Activated naive CD4-positive, alpha-beta T cell treated with anti-CD3 and anti-CD28 coated beads, Interleukin-2, amount 50 U/mL, for 24 hours (primary cell): ENCODE data around the gene USP9X.
"Not testable (repeated sequence)": the region's sequence is repeated elsewhere in the genome, so short reads cannot be mapped to it uniquely, and the experiment has no call there.

Source experiments
- H3K27ac Mint-ChIP-seq: one replicate; pipeline ENCODE4 v1.8.0; 2021; ENCODE audit warnings: mild to moderate bottlenecking, mixed read lengths
- H3K27me3 Mint-ChIP-seq: one replicate; pipeline ENCODE4 v1.8.0; 2021; ENCODE audit warnings: mixed read lengths
- H3K36me3 Mint-ChIP-seq: one replicate; pipeline ENCODE4 v1.8.0; 2021; ENCODE audit warnings: mixed read lengths
- H3K4me1 Mint-ChIP-seq: one replicate; pipeline ENCODE4 v1.8.0; 2021; ENCODE audit warnings: mixed read lengths
- H3K4me3 Mint-ChIP-seq: one replicate; pipeline ENCODE4 v1.8.0; 2021; ENCODE audit warnings: mild to moderate bottlenecking, mixed read lengths
- H3K9me3 Mint-ChIP-seq: one replicate; pipeline ENCODE4 v1.8.0; 2021; ENCODE audit warnings: mixed read lengths

Gene USP9X, protein sequence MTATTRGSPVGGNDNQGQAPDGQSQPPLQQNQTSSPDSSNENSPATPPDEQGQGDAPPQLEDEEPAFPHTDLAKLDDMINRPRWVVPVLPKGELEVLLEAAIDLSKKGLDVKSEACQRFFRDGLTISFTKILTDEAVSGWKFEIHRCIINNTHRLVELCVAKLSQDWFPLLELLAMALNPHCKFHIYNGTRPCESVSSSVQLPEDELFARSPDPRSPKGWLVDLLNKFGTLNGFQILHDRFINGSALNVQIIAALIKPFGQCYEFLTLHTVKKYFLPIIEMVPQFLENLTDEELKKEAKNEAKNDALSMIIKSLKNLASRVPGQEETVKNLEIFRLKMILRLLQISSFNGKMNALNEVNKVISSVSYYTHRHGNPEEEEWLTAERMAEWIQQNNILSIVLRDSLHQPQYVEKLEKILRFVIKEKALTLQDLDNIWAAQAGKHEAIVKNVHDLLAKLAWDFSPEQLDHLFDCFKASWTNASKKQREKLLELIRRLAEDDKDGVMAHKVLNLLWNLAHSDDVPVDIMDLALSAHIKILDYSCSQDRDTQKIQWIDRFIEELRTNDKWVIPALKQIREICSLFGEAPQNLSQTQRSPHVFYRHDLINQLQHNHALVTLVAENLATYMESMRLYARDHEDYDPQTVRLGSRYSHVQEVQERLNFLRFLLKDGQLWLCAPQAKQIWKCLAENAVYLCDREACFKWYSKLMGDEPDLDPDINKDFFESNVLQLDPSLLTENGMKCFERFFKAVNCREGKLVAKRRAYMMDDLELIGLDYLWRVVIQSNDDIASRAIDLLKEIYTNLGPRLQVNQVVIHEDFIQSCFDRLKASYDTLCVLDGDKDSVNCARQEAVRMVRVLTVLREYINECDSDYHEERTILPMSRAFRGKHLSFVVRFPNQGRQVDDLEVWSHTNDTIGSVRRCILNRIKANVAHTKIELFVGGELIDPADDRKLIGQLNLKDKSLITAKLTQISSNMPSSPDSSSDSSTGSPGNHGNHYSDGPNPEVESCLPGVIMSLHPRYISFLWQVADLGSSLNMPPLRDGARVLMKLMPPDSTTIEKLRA (N-terminal part only)

DNA sequence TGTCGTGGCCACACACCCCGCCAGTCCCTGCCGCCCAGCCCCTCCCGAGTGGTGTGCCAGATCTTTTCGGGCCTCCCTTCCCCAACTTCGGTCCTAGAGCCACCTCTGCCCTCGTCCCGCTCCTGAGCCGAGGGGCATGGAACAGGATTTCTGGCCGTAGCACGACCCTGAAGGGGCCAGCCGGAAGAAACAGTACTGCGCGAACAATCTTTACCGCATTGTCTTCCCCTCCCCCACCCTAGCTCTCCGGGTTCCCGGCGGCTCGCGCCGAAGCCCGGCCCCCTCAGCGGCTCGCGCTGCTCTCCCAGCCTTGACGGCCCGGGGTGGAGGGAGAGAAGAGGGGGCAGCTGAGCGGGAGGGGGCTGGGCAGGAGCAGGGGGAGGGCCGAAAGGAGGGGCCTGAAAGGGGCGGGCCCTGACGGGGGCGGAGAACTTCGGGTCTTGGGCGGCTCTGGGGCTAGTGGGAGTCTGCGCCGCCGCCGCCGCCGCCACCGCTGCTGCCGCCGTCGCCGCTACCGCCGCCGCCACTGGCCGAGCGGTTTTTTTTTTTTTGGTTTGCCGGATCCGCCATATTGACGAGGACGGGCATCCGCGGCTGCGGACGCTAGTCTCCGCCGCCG is at the start of gene USP9X:
Gene USP9X, plus strand, starts transcription at position 553 of the 619 bp plus-strand sequence. CDS start 38,184 bp downstream, outside the sequence.
- H3K27ac Mint-ChIP-seq = peak within 1 kb of the TSS; percentile 99
- peak within 1 kb of the TSS; percentile 94 for H3K4me3 Mint-ChIP-seq
- peaks cover 5% of the 10 kb centered on the region for H3K36me3 Mint-ChIP-seq
- H3K4me1 Mint-ChIP-seq = peaks cover 27% of the 10 kb centered on the region
- no peaks in the 10 kb centered on the region for H3K9me3 Mint-ChIP-seq
- H3K27me3 Mint-ChIP-seq = no peaks in the 10 kb centered on the region

DNA sequence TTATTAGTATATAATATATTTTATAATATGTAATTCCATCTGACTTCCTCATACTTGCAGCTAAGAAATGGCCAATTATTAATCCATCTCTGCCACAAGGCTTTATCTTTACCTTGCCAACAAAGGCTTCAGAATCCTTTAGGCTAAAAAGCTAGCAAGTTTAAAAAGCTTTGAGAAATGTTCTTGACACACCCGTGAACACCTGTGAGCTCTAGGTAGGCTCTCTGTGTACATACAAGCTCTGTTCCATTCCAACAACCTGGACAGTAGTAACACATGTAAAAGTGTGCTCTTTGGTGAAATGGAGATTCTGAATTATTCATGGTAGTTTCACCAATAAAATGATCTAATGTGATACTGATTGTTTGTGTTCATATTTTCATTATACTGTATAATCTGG is 49.7 kb upstream of the USP9X start:
- no peaks in the 10 kb centered on the region for H3K36me3 Mint-ChIP-seq
- no peaks in the 10 kb centered on the region for H3K27me3 Mint-ChIP-seq
- H3K4me3 Mint-ChIP-seq = no peak overlapping the region
- no peaks in the 10 kb centered on the region for H3K9me3 Mint-ChIP-seq
- no peak overlapping the region for H3K27ac Mint-ChIP-seq
- no peaks in the 10 kb centered on the region for H3K4me1 Mint-ChIP-seq

DNA sequence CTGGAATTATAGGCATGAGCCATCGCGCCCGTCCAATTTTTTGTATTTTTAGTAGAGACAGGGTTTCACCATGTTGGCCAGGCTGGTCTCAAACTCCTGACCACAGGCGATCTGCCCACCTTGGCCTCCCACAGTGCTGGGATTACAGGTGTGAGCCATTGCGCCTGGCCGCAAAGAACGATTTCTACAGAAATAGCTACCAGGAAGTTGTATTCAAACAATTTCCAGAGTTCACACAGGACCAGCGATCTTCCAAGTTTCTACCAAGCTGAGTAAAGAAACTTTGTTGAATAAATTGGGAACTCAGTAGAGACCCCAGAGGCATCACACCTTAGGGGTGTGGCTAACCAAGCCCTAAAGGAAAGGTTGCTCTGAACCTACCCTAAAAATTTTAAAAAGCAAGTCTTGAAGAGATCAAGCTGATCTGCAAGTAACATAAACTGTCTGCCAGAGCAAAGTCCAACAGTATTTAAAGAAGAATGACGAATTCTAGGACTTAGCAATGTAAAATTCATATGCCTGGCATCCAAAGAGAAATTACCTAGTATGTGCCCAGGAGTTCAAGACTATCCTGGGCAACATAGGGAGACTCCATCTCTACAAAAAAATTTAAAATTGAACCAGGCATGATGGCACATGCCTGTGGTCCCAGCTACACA is 48.4 kb upstream of the USP9X start:
- Mint-ChIP-seq H3K36me3 (no peaks in the 10 kb centered on the region), H3K27me3 (no peaks in the 10 kb centered on the region), H3K4me3 (no peak overlapping the region), H3K4me1 (no peaks in the 10 kb centered on the region), H3K27ac (no peak overlapping the region), H3K9me3 (no peaks in the 10 kb centered on the region)

DNA sequence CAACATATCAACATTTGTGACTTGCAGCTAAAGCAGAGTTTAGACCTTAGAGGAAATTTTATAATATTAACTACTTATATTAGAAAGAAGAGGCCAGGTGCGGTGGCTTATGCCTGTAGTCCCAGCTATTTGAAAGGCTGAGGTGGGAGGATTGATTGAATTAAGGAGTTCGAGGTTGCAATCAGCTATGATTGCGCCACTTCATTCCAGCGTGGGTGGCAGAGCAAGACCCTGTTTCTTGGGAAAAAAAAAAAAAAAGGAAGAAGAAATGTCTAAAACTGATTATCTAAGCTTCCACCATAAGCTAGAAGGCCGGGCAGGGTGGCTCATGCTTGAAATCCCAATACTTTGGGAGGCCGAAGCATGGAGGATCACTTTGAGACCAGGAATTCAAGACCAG is 42.0 kb upstream of the USP9X start:
- Mint-ChIP-seq H3K27me3 (no peaks in the 10 kb centered on the region), H3K9me3 (no peaks in the 10 kb centered on the region), H3K4me3 (no peak overlapping the region), H3K36me3 (no peaks in the 10 kb centered on the region), H3K27ac (peak overlapping the region; percentile 55), H3K4me1 (peaks cover 6% of the 10 kb centered on the region)

DNA sequence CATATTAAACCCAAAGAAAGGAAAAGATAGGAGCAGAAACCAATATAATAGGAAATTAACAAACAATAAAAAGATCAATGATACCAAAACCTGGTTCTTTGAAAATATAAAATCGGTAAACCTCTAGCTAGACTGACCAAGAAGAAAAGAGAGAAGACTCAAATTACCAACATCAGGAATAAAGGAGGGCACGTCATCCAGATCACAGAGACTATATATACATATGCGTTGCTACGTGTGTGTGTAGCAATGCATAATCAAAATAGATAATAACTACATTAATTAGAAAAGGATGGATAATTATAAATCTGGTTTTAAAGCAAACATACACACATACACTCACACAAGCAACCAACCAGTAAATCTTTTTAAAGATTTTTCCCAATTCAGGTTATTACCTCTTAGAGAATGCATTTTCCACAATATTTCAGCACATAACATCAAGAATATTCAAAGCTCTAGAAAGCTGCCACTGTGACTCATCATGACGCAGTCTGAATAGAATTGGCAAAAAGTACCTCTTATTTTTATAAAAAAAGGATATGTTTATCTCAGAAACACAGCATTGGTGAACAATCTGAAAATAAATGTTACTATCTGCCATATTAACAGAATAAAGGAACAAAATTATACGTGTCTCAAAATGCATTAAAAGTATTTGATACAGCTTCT is 41.4 kb upstream of the USP9X start:
- Mint-ChIP-seq H3K9me3 (no peaks in the 10 kb centered on the region), H3K4me1 (peaks cover 6% of the 10 kb centered on the region), H3K27ac (no peak overlapping the region), H3K27me3 (no peaks in the 10 kb centered on the region), H3K4me3 (no peak overlapping the region), H3K36me3 (no peaks in the 10 kb centered on the region)

DNA sequence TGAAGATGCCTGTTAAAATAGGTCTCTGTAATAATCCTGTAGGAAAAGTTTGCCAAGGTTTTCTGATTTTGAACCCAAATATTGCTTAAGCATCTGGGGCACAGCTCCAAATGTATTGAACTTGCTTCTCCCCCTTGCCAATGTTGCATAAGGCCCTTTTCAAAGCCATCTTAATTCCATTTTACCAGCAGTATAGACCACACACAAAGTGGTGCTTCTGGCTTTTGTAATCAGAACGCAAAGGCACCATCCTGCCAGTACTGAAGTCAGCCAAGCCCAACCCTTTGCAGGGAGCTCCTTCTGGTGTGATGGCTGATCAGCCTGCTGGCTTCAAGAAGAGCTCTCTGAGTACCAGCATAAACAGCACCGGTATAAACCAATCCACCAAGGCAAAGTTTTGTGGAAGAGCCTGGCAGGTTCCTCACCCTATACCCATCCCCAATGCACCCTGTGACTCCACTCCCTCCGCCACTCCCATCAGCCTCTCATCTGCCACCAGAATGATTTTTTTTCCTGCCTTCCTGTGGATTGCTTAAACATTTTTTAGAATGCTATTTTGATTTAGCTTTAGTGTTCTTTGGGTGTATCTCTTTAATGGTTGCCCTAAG is 39.2 kb upstream of the USP9X start:
- Mint-ChIP-seq H3K27ac (no peak overlapping the region), H3K4me3 (no peak overlapping the region), H3K9me3 (no peaks in the 10 kb centered on the region), H3K36me3 (no peaks in the 10 kb centered on the region), H3K27me3 (no peaks in the 10 kb centered on the region), H3K4me1 (peaks cover 6% of the 10 kb centered on the region)

DNA sequence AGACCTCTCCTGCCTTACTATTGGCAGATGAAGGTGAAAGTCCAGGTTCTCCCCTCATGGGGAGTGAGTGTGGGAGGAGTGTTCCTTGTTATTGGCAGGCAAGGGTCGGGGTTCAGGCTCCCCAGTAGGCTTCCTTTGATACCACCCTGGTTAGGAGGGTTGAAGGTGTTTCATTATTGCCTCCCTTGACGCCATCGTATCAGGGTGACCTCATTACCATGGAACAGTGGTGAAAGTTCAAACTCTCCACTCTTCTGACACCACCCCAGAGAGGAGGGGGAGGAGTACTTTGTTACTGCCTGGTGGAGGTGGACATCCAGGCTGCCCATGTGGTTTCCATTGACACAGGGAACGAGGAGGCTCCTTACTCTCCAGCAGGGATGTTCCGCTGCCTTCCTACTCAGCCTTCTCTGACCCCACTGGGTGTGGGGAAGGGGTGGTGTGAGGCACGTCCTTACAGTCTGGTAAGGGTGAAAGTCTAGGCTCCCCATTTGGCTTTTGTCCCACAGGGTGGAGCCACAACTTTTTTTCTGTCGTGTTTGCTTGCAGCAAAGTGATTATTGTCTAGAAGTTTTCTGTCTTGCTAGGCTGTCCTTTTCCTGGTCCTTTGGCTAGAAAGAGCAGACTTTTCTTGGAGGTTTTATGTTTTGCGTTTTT is 37.2 kb upstream of the USP9X start:
- H3K9me3 Mint-ChIP-seq = no peaks in the 10 kb centered on the region
- no peak overlapping the region for H3K27ac Mint-ChIP-seq
- H3K4me1 Mint-ChIP-seq = peaks cover 6% of the 10 kb centered on the region
- H3K36me3 Mint-ChIP-seq = no peaks in the 10 kb centered on the region
- no peak overlapping the region for H3K4me3 Mint-ChIP-seq
- no peaks in the 10 kb centered on the region for H3K27me3 Mint-ChIP-seq

DNA sequence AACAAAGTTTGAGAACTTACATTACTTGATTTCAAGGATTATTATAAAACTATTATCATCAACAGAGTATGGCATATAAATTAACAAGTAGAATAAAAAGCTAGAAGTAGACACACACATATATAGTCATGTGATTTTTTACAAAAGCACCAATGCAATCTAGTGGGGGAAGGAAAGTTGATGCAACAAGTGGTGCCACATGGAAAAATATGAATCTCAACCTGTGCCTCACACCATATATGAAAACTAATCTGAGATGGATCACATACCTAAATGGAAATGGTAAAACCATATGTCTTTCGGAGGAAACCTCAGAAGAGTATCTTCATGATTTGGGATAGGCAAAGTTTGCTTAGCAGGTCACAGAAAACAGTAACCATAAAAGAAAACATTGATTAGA is 34.9 kb upstream of the USP9X start:
- Mint-ChIP-seq H3K27me3 (no peaks in the 10 kb centered on the region), H3K36me3 (no peaks in the 10 kb centered on the region), H3K9me3 (no peaks in the 10 kb centered on the region), H3K27ac (no peak overlapping the region), H3K4me1 (peaks cover 6% of the 10 kb centered on the region), H3K4me3 (no peak overlapping the region)

DNA sequence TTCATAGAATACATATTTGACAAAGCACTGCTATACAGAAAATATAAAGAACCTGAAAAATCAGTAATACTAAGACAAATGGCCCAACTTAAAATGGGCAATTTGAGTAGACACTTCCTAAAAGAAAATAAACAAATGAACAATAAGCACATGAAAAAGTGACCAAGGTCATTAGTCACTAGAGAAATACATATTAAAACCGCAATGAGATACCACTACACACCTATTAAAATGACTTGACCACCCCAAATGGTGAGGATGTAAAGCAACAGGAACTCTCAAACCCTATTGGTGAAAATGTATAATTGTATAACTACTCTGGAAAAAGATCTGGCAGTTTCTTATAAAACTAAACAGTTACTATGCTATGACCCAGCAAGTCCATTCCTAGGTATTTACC is 34.0 kb upstream of the USP9X start:
- Mint-ChIP-seq H3K27ac (no peak overlapping the region), H3K36me3 (no peaks in the 10 kb centered on the region), H3K4me3 (no peak overlapping the region), H3K4me1 (peaks cover 6% of the 10 kb centered on the region), H3K9me3 (no peaks in the 10 kb centered on the region), H3K27me3 (no peaks in the 10 kb centered on the region)

DNA sequence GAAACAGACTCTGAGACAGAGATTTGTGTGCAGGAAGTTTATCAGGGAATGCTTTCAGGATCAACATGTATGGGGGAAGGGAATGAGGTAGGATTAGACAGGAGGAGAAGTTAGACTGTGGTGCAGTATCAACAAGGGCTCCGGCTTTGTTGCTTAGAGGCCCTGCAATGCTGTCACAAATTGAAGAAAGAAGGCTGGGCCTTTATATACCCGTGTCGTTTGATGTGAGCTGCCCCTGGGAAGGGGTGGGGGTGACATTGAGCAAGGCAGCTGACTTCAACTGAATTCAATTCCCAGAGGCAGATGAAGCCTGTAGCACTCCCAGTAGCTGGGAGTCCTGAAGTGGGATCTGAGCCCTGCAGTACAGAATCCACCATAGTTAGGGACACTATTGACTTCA is 29.5 kb upstream of the USP9X start:
- no peaks in the 10 kb centered on the region for H3K27me3 Mint-ChIP-seq
- H3K4me1 Mint-ChIP-seq = no peaks in the 10 kb centered on the region
- H3K4me3 Mint-ChIP-seq = no peak overlapping the region
- no peaks in the 10 kb centered on the region for H3K36me3 Mint-ChIP-seq
- no peak overlapping the region for H3K27ac Mint-ChIP-seq
- no peaks in the 10 kb centered on the region for H3K9me3 Mint-ChIP-seq

DNA sequence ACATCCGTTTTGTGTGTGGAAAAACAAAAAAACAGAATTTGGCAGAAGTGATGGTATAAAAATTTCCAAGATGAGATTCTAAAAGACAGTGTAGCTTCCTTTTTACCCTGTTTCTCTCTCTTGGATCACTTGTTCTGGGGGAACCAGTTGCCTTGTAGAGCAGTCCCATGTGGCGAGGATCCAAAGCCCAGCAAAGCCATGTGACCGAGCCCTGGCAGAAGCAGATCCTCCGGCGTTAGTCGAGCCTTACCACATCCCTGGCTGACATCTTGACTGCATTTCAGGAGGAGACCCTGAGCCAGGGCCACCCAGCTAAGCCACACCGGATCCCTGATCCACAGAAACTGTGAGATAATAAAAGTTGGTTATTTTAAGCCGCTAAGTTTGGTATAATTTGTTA is 22.0 kb upstream of the USP9X start:
- H3K36me3 Mint-ChIP-seq, H3K9me3 Mint-ChIP-seq, H3K4me3 Mint-ChIP-seq, H3K4me1 Mint-ChIP-seq, H3K27ac Mint-ChIP-seq, H3K27me3 Mint-ChIP-seq: not testable (repeated sequence)

DNA sequence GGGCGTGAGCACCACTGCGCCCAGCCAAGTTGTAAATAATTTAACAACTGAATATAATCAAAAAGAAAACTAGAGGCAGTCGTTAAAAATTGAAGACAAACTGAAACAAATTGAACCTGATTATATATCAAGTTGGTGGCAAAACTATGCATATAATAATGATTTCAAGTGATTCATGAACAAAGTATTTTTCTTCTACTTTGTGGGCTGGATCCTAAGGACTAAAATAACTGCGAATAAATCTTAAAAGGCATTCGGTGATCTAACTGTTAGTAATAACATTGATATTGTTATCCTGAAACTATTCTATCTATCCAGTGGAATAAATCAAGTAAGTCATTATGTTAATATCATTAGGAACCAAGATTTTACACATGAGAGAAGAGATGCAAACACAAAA is 21.2 kb upstream of the USP9X start:
- Mint-ChIP-seq H3K27me3 (no peaks in the 10 kb centered on the region), H3K4me1 (no peaks in the 10 kb centered on the region), H3K36me3 (no peaks in the 10 kb centered on the region), H3K27ac (no peak overlapping the region), H3K4me3 (no peak overlapping the region), H3K9me3 (no peaks in the 10 kb centered on the region)

DNA sequence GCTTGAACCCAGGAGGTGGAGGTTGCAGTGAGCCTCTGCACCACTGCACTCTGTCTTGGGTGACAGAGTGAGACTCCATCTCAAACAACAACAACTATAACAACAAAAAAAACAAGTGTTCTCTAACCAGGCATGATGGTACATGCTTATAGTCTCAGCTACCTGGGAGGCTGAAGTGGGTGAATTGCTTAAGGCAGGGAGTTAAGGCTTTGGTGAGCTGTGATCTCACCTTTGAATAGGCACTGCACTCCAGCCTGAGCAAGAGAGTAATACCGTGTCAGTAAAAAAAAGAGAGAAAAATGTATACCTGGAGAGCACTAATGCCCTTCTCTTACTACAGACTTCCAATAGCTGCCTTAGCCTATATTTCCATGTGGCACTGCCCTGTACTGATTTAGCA is 18.9 kb upstream of the USP9X start:
- no peak overlapping the region for H3K4me3 Mint-ChIP-seq
- H3K27me3 Mint-ChIP-seq = no peaks in the 10 kb centered on the region
- H3K27ac Mint-ChIP-seq = no peak overlapping the region
- H3K36me3 Mint-ChIP-seq = no peaks in the 10 kb centered on the region
- H3K4me1 Mint-ChIP-seq = no peaks in the 10 kb centered on the region
- no peaks in the 10 kb centered on the region for H3K9me3 Mint-ChIP-seq

DNA sequence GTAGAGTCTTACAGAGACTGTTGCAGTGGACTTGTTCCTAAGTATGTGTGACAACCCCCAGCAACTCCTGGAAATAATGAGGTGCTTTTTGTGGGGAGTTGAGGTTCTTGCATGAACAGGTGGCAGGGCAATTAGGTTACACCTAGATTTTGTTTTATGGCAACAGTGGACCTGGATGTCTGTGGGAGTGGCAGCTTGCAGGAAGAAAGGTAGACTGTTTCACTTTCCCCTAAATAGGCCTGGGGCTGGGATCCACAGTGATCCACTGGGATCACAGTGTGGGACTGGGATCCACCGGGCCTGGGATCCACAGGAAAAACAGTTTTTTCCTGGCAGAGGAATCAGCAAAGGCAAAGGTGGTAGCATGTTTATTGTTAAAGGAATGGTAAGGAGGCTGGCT is 18.3 kb upstream of the USP9X start:
- no peak overlapping the region for H3K27ac Mint-ChIP-seq
- H3K9me3 Mint-ChIP-seq = no peaks in the 10 kb centered on the region
- H3K27me3 Mint-ChIP-seq = no peaks in the 10 kb centered on the region
- H3K4me1 Mint-ChIP-seq = no peaks in the 10 kb centered on the region
- H3K4me3 Mint-ChIP-seq = no peak overlapping the region
- no peaks in the 10 kb centered on the region for H3K36me3 Mint-ChIP-seq
